Endothelial cell of umbilical vein (primary cell): ENCODE data around the gene XIRP2. TPM values are rescaled to one million over a fixed set of nuclear protein-coding genes. Genes with fewer than 3 reads are reported as not detected.

Experiments
- BruUV-seq: library from RNA; stranded (reverse); fragments of 400-500 nt; replicated peaks from 2 replicates; lab custom pipeline; 2021; lab: Mats Ljungman, UMichigan
- CTCF ChIA-PET: fragments of 300-600, 350-600 bp; sonication (Branson Sonifier 250); formaldehyde crosslinking; loops from one replicate; lab custom pipeline; 2021; ENCODE audit warnings: antibody characterized with exemption, inconsistent platforms; lab: Charles Lee
- POLR2A ChIA-PET: fragments of 300-600, 350-600 bp; sonication (Branson Sonifier 250); formaldehyde crosslinking; loops from one replicate; lab custom pipeline; 2021; ENCODE audit warnings: antibody characterized with exemption, inconsistent platforms; lab: Charles Lee
- DNase-seq: peaks from one replicate; pipeline ENCODE4 v3.0.0-alpha.2; 2011; ENCODE audit warnings: low read depth, low spot score
- FAIRE-seq: peaks from 2 replicates; lab custom pipeline; 2011; peaks lifted over from hg19 to GRCh38; lab: Jason Lieb, UNC
- H2AFZ ChIP-seq: 2 replicates; pipeline ENCODE4 v1.6.0; 2012; ENCODE audit warnings: low read depth, low read length, control low read depth, inconsistent platforms
- H3K27ac ChIP-seq: 2 replicates; pipeline ENCODE4 v1.5.1; 2011; ENCODE audit warnings: low read depth, mild to moderate bottlenecking, control low read depth, low read length, moderate library complexity; ENCODE audit not compliant: insufficient read depth
- H3K27me3 ChIP-seq, 2 experiments: 2 replicates each; pipeline versions ENCODE4 v1.6.0 to v1.6.1; 2011; ENCODE audit warnings: low read length in 2 of 2, mixed read lengths in 1 of 2; ENCODE audit not compliant: control insufficient read depth in 2 of 2, insufficient read depth in 2 of 2
- H3K36me3 ChIP-seq, 2 experiments: 2 replicates in 1 of 2; 3 replicates in 1 of 2; pipeline ENCODE4 v1.5.1; 2011; ENCODE audit warnings: low read length in 2 of 2, mild to moderate bottlenecking in 1 of 2, moderate library complexity in 1 of 2; ENCODE audit not compliant: control insufficient read depth in 2 of 2, insufficient read depth in 2 of 2; ENCODE audit errors: extremely low read depth in 1 of 2
- H3K4me1 ChIP-seq: 3 replicates; pipeline ENCODE4 v1.5.1; 2011; ENCODE audit warnings: mild to moderate bottlenecking, low read length; ENCODE audit not compliant: control insufficient read depth, insufficient read depth; ENCODE audit errors: extremely low read depth
- H3K4me2 ChIP-seq: 2 replicates; pipeline ENCODE4 v1.6.1; 2011; ENCODE audit warnings: low read length, control low read depth, mixed read lengths; ENCODE audit not compliant: insufficient read depth
- H3K4me3 ChIP-seq, 3 experiments: fragments of 200-600 bp in 1 of 3; sonication (generic), shearing (Covaris generic) in 1 of 3; replicated peaks in 1 of 3; 2 replicates each; pipeline ENCODE4 v1.5.1; 2011 to 2016; ENCODE audit warnings: control low read depth in 3 of 3, low read length in 3 of 3, mild to moderate bottlenecking in 2 of 3, inconsistent platforms in 1 of 3, low read depth in 1 of 3, moderate library complexity in 1 of 3; ENCODE audit not compliant: insufficient read depth in 1 of 3
- H3K79me2 ChIP-seq: 2 replicates; pipeline ENCODE4 v1.6.0; 2012; ENCODE audit warnings: low read length, inconsistent platforms; ENCODE audit not compliant: control insufficient read depth, insufficient read depth
- H3K9ac ChIP-seq: replicated peaks from 2 replicates; pipeline ENCODE3; 2011; ENCODE audit warnings: low read length, control low read depth; ENCODE audit not compliant: insufficient read depth; ENCODE audit errors: extremely low read depth
- H3K9me1 ChIP-seq: replicated peaks from 3 replicates; pipeline ENCODE4 v1.6.0; 2011; ENCODE audit warnings: mild to moderate bottlenecking, low read length; ENCODE audit not compliant: control insufficient read depth, insufficient read depth; ENCODE audit errors: extremely low read depth
- H3K9me3 ChIP-seq: replicated peaks from 2 replicates; pipeline ENCODE4 v1.5.1; 2012; ENCODE audit warnings: low read length, inconsistent platforms; ENCODE audit not compliant: control insufficient read depth, insufficient read depth
- H4K20me1 ChIP-seq: replicated peaks from 2 replicates; pipeline ENCODE3; 2011; ENCODE audit warnings: mild to moderate bottlenecking, low read length; ENCODE audit not compliant: control insufficient read depth, insufficient read depth; ENCODE audit errors: extremely low read depth
- CTCF ChIP-seq, 2 donors: IDR thresholded peaks; 1 replicate in 1 of 2; 2 replicates in 1 of 2; pipeline ENCODE4 v1.5.1; 2011; ENCODE audit warnings: low read length in 2 of 2, mild to moderate bottlenecking in 2 of 2, moderate library complexity in 2 of 2, control low read depth in 1 of 2, inconsistent platforms in 1 of 2, low read depth in 1 of 2; ENCODE audit not compliant: insufficient read depth in 1 of 2; ENCODE audit errors: extremely low read depth in 1 of 2
- EZH2 ChIP-seq: IDR thresholded peaks from 2 replicates; pipeline ENCODE4 v1.6.1; 2012; ENCODE audit warnings: borderline replicate concordance, low read depth, mild to moderate bottlenecking, moderate library complexity, low read length, inconsistent platforms; ENCODE audit not compliant: severe bottlenecking
- FOS ChIP-seq: IDR thresholded peaks from 2 replicates; pipeline ENCODE4 v1.6.1; 2011; ENCODE audit warnings: mild to moderate bottlenecking, low read length, moderate library complexity, borderline replicate concordance; ENCODE audit not compliant: insufficient read depth
- GATA2 ChIP-seq: IDR thresholded peaks from 2 replicates; pipeline ENCODE4 v1.7.0; 2011; ENCODE audit warnings: low read depth, mild to moderate bottlenecking, moderate library complexity, mixed read lengths, low read length; ENCODE audit not compliant: insufficient read length, insufficient read depth
- JUN ChIP-seq: IDR thresholded peaks from 2 replicates; pipeline ENCODE4 v1.6.1; 2011; ENCODE audit warnings: borderline replicate concordance, low read depth; ENCODE audit not compliant: insufficient read length, insufficient read depth
- MAX ChIP-seq: IDR thresholded peaks from 2 replicates; pipeline ENCODE4 v1.6.1; 2011; ENCODE audit not compliant: insufficient read depth, insufficient read length
- MYC ChIP-seq: IDR thresholded peaks from one replicate; pipeline ENCODE4 v1.6.1; 2011; ENCODE audit warnings: mild to moderate bottlenecking, low read depth, low read length
- POLR2A ChIP-seq: IDR thresholded peaks from 2 replicates; pipeline ENCODE4 v1.6.1; 2012; ENCODE audit warnings: low read depth, mild to moderate bottlenecking, control low read depth, low read length
- POLR2AphosphoS5 ChIP-seq: IDR thresholded peaks from 2 replicates; pipeline ENCODE4 v1.6.1; 2012; ENCODE audit warnings: low read depth, mild to moderate bottlenecking, control low read depth, low read length, moderate library complexity; ENCODE audit not compliant: insufficient read depth
- dilution Hi-C: fragments of 300-500 bp; cut with MboI; formaldehyde crosslinking; loops from one replicate; pipeline ENCODE4 v1.15.0; 2019; ENCODE audit warnings: low sequenced_read_pairs; ENCODE audit not compliant: extremely low pct_ligation_motif_present
- intact Hi-C: fragments of 100-400 bp; cut with micrococcal nuclease; formaldehyde crosslinking; loops from one replicate; pipeline ENCODE4 v1.10.0; 2022
- polyA plus RNA-seq, 4 experiments: library from polyadenylated mRNA; depleted of rRNA in 3 of 4; stranded (reverse) in 3 of 4; unstranded in 1 of 4; fragments of >200 nt; gene quantifications; 2 replicates each; pipeline versions ENCODE4 v1.2.1 to v1.2.3, GENCODE V29; 2011 to 2012; ENCODE audit warnings: missing spikeins in 1 of 4
- total RNA-seq: library from RNA; stranded (reverse); gene quantifications from 2 replicates; pipeline ENCODE4 v1.2.3, GENCODE V29; 2021

Gene XIRP2
- total and polyA plus RNA-seq, 2 donors (not counting 3 experiments of a cell fraction or from before 2014, with no cell fraction given), result 0.08 to 0.66 TPM

DNA sequence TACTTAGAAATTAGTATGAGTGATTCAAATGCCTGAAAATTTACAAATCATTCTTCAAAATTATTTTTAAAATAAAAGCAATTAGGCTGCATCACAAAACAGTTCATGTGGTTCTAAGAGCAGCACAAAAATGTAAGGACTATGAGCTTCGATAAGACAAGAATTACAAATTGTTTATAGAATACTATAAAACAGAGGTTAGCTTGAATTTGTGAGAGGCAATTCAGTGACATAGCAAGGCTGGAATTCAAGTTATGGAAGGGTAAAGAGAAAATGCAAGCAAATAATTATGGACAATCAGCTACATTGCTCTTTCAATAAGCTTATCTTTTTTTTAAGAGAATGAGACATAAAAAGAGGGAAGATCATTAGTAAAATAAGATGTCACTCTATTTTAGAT is 7.1 kb upstream of the XIRP2 start:
- H3K36me3 ChIP-seq, result no peaks in the 10 kb centered on the region
- DNase-seq, result no peak

More for the DNA sequence above, 7.1 kb upstream of the XIRP2 start:
- H3K27me3 ChIP-seq, result no peaks in the 10 kb centered on the region
- no peak overlapping the region for H2AFZ ChIP-seq
- no peaks in the 10 kb centered on the region for H3K4me1 ChIP-seq
- H3K9ac ChIP-seq, result no peak overlapping the region
- no peak overlapping the region for H3K4me3 ChIP-seq
- no peak overlapping the region for H3K27ac ChIP-seq
- CTCF ChIA-PET, result no interaction called here
- dilution Hi-C loops (no loop called here), intact Hi-C loops (no loop called here)
- POLR2A ChIA-PET, result no interaction called here
- H3K4me2 ChIP-seq, result no peak overlapping the region
- H3K9me1 ChIP-seq, result no peaks in the 10 kb centered on the region
- FAIRE-seq, result no peak
- no peaks in the 10 kb centered on the region for H3K9me3 ChIP-seq
- BruUV-seq, result no TSS peak
- no peaks in the 10 kb centered on the region for H3K79me2 ChIP-seq
- H4K20me1 ChIP-seq, result no peaks in the 10 kb centered on the region
- no peak for TF ChIP-seq FOS
- no peak for TF ChIP-seq POLR2AphosphoS5
- TF ChIP-seq GATA2, result no peak
- no peak for TF ChIP-seq CTCF (IDR thresholded peaks at IDR 0.05; ENCODE audit: extremely low read depth in 1 of 2, insufficient read depth in 1 of 2, low read depth in 1 of 2, low read length in 2 of 2)
- no peak for TF ChIP-seq MYC
- no peak for TF ChIP-seq POLR2A
- no peak for TF ChIP-seq EZH2
- no peak for TF ChIP-seq JUN
- TF ChIP-seq MAX, result no peak
